ENCODE data around the gene ACOXL.

DNA sequence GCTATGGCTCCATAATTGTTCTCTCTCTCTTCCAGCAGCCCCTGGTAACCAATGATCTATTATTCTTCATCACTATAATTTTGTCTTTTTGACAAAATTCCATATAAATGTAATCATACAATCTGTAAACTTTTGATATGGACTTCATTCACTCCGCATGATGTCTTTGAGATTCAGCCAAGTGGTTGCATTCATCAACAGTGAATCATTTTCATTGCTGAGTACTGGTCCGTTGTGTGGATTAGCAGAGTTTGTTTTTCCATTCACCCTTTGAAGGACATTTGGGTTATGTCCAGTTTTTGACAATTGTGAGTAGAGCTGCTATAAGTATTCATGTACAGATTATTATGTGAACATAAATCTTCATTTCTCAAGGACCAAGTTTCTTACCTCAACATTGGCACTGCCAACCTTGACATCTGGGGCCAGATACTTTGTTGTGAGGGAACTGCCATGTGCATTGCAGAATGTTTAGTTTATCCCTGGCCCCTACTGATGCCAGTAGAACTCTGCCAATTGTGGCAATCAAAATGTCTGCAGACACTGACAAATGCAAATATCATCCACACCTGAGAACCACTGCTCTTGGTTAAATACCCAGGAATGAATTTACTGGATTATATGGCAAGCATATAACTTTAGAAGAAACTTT lies 340.0 kb downstream of the ACOXL start:
- TF ChIP-seq, protein P1, sequence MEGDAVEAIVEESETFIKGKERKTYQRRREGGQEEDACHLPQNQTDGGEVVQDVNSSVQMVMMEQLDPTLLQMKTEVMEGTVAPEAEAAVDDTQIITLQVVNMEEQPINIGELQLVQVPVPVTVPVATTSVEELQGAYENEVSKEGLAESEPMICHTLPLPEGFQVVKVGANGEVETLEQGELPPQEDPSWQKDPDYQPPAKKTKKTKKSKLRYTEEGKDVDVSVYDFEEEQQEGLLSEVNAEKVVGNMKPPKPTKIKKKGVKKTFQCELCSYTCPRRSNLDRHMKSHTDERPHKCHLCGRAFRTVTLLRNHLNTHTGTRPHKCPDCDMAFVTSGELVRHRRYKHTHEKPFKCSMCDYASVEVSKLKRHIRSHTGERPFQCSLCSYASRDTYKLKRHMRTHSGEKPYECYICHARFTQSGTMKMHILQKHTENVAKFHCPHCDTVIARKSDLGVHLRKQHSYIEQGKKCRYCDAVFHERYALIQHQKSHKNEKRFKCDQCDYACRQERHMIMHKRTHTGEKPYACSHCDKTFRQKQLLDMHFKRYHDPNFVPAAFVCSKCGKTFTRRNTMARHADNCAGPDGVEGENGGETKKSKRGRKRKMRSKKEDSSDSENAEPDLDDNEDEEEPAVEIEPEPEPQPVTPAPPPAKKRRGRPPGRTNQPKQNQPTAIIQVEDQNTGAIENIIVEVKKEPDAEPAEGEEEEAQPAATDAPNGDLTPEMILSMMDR (IDR thresholded peaks at IDR 0.05): no peak
- no peak for TF ChIP-seq POLR2A (IDR thresholded peaks at IDR 0.05)
